Esophagus mucosa (tissue), 1 donor: Measurements from ENCODE around the gene PGAP6. TPM values are rescaled to one million over a fixed set of nuclear protein-coding genes. Genes with fewer than 3 reads are reported as not detected.

Experiments used
- ATAC-seq: fragments of 200-7000 bp; cut with Tn5 transposase; one replicate; pipeline ENCODE4 v1.9.1; 2020
- total RNA-seq: library from RNA; stranded (reverse); gene quantifications from one replicate; pipeline ENCODE4 v1.2.4, GENCODE V29; 2023
- donor health status: DM: yes; HTN: yes; CAD: no.

PGAP6 gene
- total RNA-seq, 1 donor from 2014 or later, result 14.5 TPM

DNA sequence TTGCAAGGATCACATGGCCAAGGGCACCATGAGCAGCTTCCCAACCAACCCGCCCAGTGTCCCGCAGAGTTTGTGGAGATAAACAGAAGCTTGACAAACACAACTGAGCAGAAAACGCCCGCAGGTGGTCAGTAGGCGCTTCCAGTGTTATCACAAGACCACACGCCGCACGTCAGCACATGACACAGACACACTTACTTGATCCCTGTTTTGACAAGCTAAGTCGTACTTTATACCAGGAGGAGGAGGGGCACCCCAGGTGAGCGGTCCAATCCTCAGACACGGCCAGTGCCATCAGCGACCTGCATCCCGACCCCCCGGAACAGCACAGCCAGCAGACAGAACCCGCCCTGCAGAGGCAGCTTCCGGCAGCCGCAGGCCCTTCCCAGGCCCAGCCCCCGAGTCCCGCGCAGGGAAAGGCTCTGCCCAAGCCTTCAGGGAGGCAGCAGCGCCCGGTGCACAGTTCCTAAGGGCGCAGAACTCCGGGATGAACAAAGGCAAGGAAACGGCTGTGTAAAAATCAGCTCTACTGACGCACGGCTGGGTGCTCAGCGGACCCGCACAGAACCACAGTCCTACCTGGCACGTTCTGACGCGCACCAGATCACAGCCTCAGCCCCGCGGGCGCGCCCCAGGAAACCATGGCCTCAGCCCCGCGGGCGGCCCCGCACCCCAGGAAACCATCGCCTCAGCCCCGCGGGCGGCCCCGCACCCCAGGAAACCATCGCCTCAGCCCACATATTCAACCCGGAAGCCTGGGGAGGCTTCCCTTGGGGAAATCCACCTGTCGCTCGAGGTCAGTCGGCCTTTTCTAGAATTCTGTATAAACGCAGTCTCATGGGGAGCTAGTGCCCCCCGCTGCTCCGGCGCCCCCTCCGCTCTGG, 57.1 kb downstream of the PGAP6 start:
- peak; percentile 50 for ATAC-seq

DNA sequence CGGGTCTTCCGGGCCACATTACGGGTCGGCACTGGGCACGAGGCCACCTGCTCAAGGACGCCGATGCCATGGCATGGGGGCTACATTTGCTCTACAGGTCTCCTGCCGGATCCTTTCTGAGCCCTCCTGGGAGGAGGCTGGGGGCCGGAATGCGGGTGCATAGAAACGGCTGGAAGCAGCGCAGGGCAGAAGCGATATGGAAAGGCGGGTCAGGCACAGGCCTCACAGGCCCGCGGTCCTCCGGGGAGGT, 57.7 kb downstream of the PGAP6 start:
- ATAC-seq, result no peak

DNA sequence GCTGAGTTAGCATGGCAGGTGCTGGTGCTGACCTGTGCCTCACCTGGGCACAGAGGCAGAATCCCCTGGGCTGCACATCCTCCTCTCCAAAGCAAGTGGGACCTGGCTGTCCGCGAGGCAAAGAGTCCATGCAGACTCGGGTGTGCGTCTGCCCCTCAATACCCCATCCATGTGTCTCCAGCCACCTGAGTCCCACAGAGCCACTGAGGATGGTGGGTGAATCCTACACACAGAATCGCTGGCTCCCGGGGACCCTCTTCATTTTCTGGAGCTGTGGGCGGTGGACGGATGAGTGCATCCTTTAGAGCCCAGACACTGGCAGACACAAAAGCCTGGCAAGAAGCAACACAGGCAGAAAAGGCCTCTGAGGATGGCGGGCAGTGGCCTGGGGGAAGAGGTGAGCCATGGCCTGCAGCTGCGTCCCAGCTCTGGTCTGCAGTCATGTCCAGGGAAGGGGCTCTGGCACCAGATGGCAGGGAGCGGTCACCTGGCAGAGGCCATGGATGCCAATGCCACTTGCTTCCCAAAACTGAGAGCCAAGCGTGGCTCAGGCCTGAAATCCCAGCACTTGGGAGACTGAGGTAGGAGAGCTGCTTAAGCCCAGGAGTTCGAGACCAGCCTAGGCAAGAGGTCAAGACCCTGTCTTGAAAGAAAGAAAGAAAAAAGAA, 59.2 kb downstream of the PGAP6 start:
- no peak for ATAC-seq

DNA sequence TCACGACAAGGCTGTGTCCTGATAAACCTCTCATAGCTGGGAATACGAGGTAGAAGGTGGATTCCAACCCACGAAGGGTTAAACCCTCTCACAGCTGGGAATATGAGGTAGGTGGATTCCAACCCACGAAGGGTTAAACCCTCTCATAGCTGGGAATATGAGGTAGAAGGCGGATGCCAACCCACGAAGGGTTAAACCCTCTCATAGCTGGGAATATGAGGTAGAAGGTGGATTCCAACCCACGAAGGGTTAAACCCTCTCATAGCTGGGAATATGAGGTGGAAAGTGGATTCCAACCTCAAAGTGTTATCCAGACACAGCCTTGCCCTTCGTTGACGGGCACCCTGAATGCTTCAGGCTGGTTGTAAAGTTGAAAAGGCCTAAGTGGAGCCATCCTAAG, 60.2 kb downstream of the PGAP6 start:
- no peak for ATAC-seq

Other genes with a start within 250 kb of the PGAP6 start
- gene NPRL3, start 243.3 kb downstream of the PGAP6 start, total RNA-seq, result 20.5 TPM
- gene HBZ, start 229.3 kb downstream of the PGAP6 start, total RNA-seq, result not detected
- not detected for gene HBM, start 216.0 kb downstream of the PGAP6 start, total RNA-seq
- gene HBA2, start 209.1 kb downstream of the PGAP6 start, total RNA-seq, result 8.2 TPM
- 7.9 TPM for gene HBA1, start 205.3 kb downstream of the PGAP6 start, total RNA-seq
- gene HBQ1, start 201.5 kb downstream of the PGAP6 start, total RNA-seq, result not detected
- 23.3 TPM for gene LUC7L, start 152.5 kb downstream of the PGAP6 start, total RNA-seq
- 56.4 TPM for gene FAM234A, start 147.2 kb downstream of the PGAP6 start, total RNA-seq
- 0.92 TPM for gene RGS11, start 106.0 kb downstream of the PGAP6 start, total RNA-seq
- gene ARHGDIG, start 101.4 kb downstream of the PGAP6 start, total RNA-seq, result not detected
- not detected for gene PDIA2, start 98.8 kb downstream of the PGAP6 start, total RNA-seq
- 15.3 TPM for gene AXIN1, start 29.3 kb downstream of the PGAP6 start, total RNA-seq
- 50.8 TPM for gene MRPL28, start 11.4 kb downstream of the PGAP6 start, total RNA-seq
- gene NME4, start 15.2 kb upstream of the PGAP6 start, total RNA-seq, result 25.3 TPM
- 8.4 TPM for gene DECR2, start 19.9 kb upstream of the PGAP6 start, total RNA-seq
- gene RAB11FIP3, start 43.7 kb upstream of the PGAP6 start, total RNA-seq, result 6.3 TPM
- 27.1 TPM for gene CAPN15, start 145.7 kb upstream of the PGAP6 start, total RNA-seq
- not detected for gene PRR35, start 178.4 kb upstream of the PGAP6 start, total RNA-seq
- gene NHLRC4, start 185.0 kb upstream of the PGAP6 start, total RNA-seq, result 0.12 TPM
- gene PIGQ, start 188.0 kb upstream of the PGAP6 start, total RNA-seq, result 21.0 TPM
- 15.5 TPM for gene RAB40C, start 208.1 kb upstream of the PGAP6 start, total RNA-seq
- 0.08 TPM for gene WFIKKN1, start 249.0 kb upstream of the PGAP6 start, total RNA-seq